Breast epithelium (tissue), 4 donors: ENCODE data around the gene TESK2. TPM values are rescaled to one million over a fixed set of nuclear protein-coding genes. Genes with fewer than 3 reads are reported as not detected.

Source experiments
- DNase-seq, 2 donors: peaks; one replicate each; pipeline ENCODE4 v3.0.0-alpha.2; 2019; ENCODE audit warnings: low spot score in 2 of 2
- H3K27ac ChIP-seq, 2 donors: fragments of 200-600 bp; sonication (generic) in 1 of 2; one replicate each; pipeline ENCODE4 v1.5.1; 2016 to 2019; ENCODE audit warnings: mild to moderate bottlenecking in 1 of 2
- H3K27me3 ChIP-seq, 2 donors: fragments of 200-600 bp; sonication (generic) in 1 of 2; one replicate each; pipeline versions ENCODE4 v1.5.1 to v1.6.0; 2017 to 2019; ENCODE audit warnings: control low read depth in 1 of 2, mild to moderate bottlenecking in 1 of 2
- H3K36me3 ChIP-seq: fragments of 200-600 bp; one replicate; pipeline ENCODE4 v1.5.1; 2019
- H3K4me1 ChIP-seq, 2 donors: fragments of 200-600 bp; sonication (generic); one replicate each; pipeline ENCODE4 v1.5.1; 2016 to 2019; ENCODE audit warnings: control low read depth in 1 of 2
- H3K4me3 ChIP-seq, 3 donors: fragments of 200-600 bp; sonication (generic); 1 replicate in 2 of 3; 2 replicates in 1 of 3; pipeline ENCODE4 v1.5.1; 2016 to 2019; ENCODE audit warnings: mild to moderate bottlenecking in 3 of 3, moderate library complexity in 2 of 3
- H3K9me3 ChIP-seq, 2 donors: fragments of 200-600 bp; sonication (generic) in 1 of 2; one replicate each; pipeline ENCODE4 v1.5.1; 2016 to 2019; ENCODE audit warnings: control low read depth in 1 of 2
- CTCF ChIP-seq, 3 donors: fragments of 450-650 bp; IDR thresholded peaks; one replicate each; pipeline ENCODE4 v1.5.1; 2016 to 2017; ENCODE audit warnings: antibody characterized with exemption in 3 of 3, mild to moderate bottlenecking in 3 of 3, moderate library complexity in 3 of 3
- POLR2A ChIP-seq: fragments of 450-650 bp; IDR thresholded peaks from one replicate; pipeline ENCODE4 v1.6.1; 2016; ENCODE audit warnings: antibody characterized with exemption, mild to moderate bottlenecking, moderate library complexity
- POLR2AphosphoS5 ChIP-seq, 3 donors: sonication (generic); formaldehyde crosslinking; IDR thresholded peaks; one replicate each; pipeline ENCODE4 v1.6.1; 2017; ENCODE audit warnings: antibody characterized with exemption in 3 of 3
- intact Hi-C: fragments of 100-400 bp; cut with DNase I; formaldehyde crosslinking; loops from one replicate; pipeline ENCODE4 v1.15.1; 2023; ENCODE audit warnings: low total_unique reads
- total RNA-seq, 3 donors: library from RNA; depleted of rRNA; stranded (reverse); fragments of >200 nt; gene quantifications; one replicate each; pipeline ENCODE4 v1.1.0, GENCODE V29; 2016

The TESK2 gene
- total RNA-seq, 3 donors from 2014 or later: 6.2 to 19.2 (median 11.1) TPM

GRCh38 chr1:45430490-45430889, 60.5 kb downstream of the TESK2 start:
- Histone ChIP-seq H3K27me3 (no peaks in the 10 kb centered on the region), H3K4me1 (no peaks in the 10 kb centered on the region), H3K4me3 (no peak overlapping the region), H3K27ac (no peak overlapping the region), H3K36me3 (no peaks in the 10 kb centered on the region), H3K9me3 (no peaks in the 10 kb centered on the region)
- TF ChIP-seq POLR2AphosphoS5 (IDR thresholded peaks at IDR 0.05): no peak
- no peak for TF ChIP-seq POLR2A
- no peak for TF ChIP-seq CTCF (IDR thresholded peaks at IDR 0.05)
- no peak for DNase-seq
- intact Hi-C loops: no loop called here

DNA sequence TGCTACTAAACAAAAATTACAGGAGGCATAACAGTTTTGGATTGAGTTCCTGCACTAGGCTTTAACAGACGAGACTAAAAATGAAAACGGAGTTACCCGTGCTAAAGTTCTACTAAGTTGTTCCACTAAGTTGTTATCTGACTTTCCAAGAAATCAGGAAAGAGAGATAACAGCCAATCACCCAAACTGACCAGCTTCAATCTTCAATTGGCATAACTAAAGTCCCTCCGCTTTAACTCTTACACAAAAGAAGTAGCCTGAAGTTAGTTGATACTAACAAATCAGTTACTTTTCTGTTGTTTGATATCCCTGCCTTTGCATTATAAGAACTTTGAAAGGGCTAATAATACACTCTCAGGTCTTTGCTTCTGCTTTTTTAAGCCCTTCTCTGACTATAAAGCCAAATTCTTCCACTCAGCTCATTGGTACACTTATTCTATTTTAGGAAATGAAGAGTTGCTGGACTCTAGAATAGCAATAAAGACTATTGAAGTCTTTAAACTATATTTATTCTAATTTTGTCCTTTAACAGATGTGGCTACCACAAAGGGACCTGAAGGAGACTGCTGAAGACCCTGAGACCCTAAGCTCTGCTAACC, 61.3 kb downstream of the TESK2 start:
- Histone ChIP-seq H3K36me3 (no peaks in the 10 kb centered on the region), H3K4me3 (no peak overlapping the region), H3K9me3 (no peaks in the 10 kb centered on the region), H3K27ac (no peak overlapping the region), H3K4me1 (no peaks in the 10 kb centered on the region), H3K27me3 (no peaks in the 10 kb centered on the region)
- no peak for DNase-seq
- intact Hi-C loops: no loop called here
- TF ChIP-seq POLR2AphosphoS5 (IDR thresholded peaks at IDR 0.05) (no peak), POLR2A (no peak), CTCF (IDR thresholded peaks at IDR 0.05) (no peak)

DNA sequence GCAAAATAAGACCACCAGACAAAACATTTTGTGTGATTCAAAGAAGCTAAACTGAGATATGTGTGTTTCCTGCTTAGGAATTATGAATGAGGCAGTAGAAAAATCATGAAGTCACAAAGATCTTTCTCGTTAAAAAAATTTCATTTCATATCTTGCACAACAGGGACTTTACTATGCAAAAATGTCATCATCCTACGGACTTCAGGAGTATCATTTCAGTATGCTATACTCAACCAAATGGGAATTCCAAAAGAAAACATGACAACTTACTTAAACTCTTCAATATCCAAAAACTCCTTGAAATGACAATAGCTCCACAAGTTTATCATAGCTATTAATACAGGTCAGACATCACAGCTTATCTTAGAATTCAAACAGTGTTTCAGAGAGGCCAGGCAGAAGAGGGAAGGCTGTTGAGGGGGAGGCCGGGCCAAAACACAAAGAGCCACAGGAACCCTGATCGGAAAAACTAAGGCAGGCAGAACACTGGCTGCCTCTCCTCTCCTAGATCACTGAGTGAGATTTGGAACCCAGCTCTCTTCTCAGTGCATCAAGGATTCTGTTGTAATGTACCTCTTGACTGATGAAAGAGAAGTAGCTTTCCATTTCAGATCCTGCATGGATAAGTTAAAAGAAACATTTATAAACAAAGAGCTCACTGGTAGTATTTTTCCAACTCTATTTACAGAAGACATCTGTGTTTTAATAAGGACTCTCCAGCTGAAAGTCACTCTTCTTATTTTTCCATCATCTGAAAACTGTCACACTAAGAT, 66.9 kb downstream of the TESK2 start:
- Histone ChIP-seq H3K27me3 (no peaks in the 10 kb centered on the region), H3K4me1 (no peaks in the 10 kb centered on the region), H3K9me3 (no peaks in the 10 kb centered on the region), H3K27ac (no peak overlapping the region), H3K4me3 (no peak overlapping the region), H3K36me3 (no peaks in the 10 kb centered on the region)
- intact Hi-C loops: no loop called here
- TF ChIP-seq POLR2AphosphoS5 (IDR thresholded peaks at IDR 0.05): no peak
- no peak for TF ChIP-seq CTCF (IDR thresholded peaks at IDR 0.05)
- TF ChIP-seq POLR2A: no peak
- DNase-seq: no peak

DNA sequence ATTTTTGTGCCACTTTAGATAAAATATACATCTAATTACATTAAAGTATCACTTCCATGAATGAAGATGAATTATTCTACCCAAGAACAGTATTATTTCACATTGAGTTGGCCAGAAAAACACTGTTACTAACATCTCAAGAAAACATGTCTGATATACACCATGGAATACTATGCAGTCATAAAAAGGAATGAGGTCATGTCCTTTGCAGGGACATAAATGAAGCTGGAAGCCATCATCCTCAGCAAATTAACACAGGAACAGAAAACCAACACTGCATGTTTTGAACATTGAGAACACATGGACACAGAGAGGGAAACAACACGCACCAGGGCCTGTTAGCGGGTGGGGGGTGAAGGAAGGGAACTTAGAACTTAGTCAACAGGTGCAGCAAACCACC, 69.0 kb downstream of the TESK2 start:
- intact Hi-C loops: no loop called here
- no peak for TF ChIP-seq POLR2A
- no peak for TF ChIP-seq CTCF (IDR thresholded peaks at IDR 0.05)
- TF ChIP-seq POLR2AphosphoS5 (IDR thresholded peaks at IDR 0.05): no peak
- Histone ChIP-seq H3K4me1 (no peaks in the 10 kb centered on the region), H3K36me3 (no peaks in the 10 kb centered on the region), H3K27ac (no peak overlapping the region), H3K9me3 (no peaks in the 10 kb centered on the region), H3K27me3 (no peaks in the 10 kb centered on the region), H3K4me3 (no peak overlapping the region)
- no peak for DNase-seq

GRCh38 chr1:45414746-45415145, 76.2 kb downstream of the TESK2 start:
- no peaks in the 10 kb centered on the region for H3K4me1 ChIP-seq
- no peaks in the 10 kb centered on the region for H3K9me3 ChIP-seq
- intact Hi-C loops: no loop called here
- TF ChIP-seq CTCF (IDR thresholded peaks at IDR 0.05): no peak
- TF ChIP-seq POLR2A: no peak
- TF ChIP-seq POLR2AphosphoS5 (IDR thresholded peaks at IDR 0.05): no peak
- H3K27me3 ChIP-seq: no peaks in the 10 kb centered on the region
- no peaks in the 10 kb centered on the region for H3K36me3 ChIP-seq
- H3K27ac ChIP-seq: no peak overlapping the region
- H3K4me3 ChIP-seq: no peak overlapping the region
- no peak for DNase-seq
